SK-MEL-5 (cell line): ENCODE data around the gene OSM. TPM values are rescaled to one million over a fixed set of nuclear protein-coding genes. Genes with fewer than 3 reads are reported as not detected.
A peak's percentile ranks its signal among the peaks of the same experiment; 100 is the strongest.

Experiments used
- DNase-seq: peaks from one replicate; pipeline ENCODE4 v3.0.0-alpha.2; 2016; ENCODE audit warnings: low read depth, low spot score
- in situ Hi-C: cut with HindIII; loops from 2 replicates; pipeline ENCODE4 v1.10.0; 2016; ENCODE audit warnings: low sequenced_read_pairs, high pct_unique_total_duplicates, low pct_unique_long_range_greater_than_20kb
- total RNA-seq: library from RNA; depleted of rRNA; stranded (reverse); fragments of >200 nt; shearing (Covaris generic); gene quantifications from 2 replicates; pipeline ENCODE4 v1.2.3, GENCODE V29; 2014

The OSM gene
- total RNA-seq, 1 experiment from 2014 or later: not detected

DNA sequence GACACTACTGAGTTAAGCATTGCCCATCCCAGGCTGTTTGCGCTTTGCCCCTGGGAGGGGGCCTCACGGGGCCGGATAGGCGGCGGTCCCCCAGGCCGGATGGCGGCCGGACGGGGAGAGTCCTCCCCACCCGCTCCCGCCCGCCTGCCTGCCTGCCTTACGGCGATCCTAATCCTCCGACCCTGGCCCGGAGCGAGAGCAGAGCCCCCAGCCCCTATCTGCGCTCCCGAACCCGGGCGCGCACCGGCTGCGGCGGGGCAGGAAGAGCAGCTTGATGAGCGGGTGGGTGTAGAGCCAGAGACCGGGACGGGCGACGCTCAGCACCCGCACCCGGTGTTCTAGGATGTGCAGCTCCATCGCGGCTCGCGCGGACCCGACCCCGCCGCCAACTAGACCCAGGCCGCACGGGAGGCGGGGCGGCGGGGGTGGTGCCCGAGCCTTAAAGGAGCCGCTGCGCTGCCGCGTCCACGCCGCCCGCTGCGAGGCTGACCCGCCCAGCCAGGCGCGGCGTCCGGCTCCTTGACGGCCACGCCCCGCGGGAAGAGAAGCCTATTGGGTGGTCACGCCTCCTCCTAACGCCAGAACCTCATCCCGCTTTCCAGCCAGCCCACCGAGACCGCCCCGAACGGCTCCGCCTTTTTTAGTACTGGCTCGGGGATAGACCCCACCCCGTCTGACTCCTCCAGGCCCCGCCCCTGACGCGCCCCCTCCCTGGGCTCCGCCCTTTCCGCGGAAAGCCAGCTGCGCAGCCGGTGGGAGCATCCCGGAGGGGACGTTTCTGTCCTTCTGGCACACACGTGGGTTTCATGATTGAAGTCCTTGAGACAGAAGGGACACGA, 22.7 kb upstream of the OSM start, which contains the start of gene CASTOR1:
Gene CASTOR1, minus strand, starts transcription at position 365 of the 839 bp plus-strand sequence. Its CDS starts 8 bp downstream, at position 357.
- in situ Hi-C loops: loop anchor here (25.0 kb wide), 1 partner anchor 98 kb away; the partner anchor contains the start of genes RNF215 and SEC14L2
- peak; percentile 99 for DNase-seq

DNA sequence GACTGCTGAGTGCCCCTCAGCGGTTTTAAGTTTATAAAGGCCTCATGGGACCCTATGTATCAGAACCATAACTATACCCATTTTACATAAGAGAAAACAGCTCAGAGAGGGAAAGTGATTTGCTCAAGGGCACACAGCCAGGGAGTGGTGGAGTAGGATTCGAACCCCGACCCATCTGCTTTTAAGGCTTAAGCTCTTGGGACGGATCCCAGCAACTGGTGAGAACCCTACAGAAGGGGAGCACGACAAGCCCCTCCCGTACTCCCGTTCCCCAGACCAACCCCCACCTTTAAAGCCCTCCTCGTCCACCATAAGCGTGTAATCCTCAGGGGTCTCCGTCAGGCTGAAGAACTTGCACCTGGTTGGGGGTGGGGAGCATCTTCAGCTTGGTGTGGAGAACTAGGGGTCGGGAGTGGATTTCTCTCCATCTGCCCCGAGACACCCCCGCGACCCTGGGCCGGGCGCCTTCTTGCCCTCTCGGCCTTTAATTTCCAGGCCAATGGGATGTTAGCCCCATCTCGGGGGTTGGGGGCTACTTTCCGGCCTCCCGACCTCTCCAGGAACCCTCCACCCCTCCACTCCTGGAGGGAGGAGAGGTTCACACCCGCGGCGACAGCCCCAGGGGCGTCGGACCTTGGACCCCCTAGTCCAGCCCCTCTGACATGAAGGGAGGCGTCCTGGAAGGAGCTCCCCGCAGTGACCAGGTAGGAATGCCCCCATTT, 21.9 kb upstream of the OSM start:
- DNase-seq: no peak
- in situ Hi-C loops: loop anchor here (25.0 kb wide), 1 partner anchor 99 kb away; the partner anchor contains the start of genes RNF215 and SEC14L2

DNA sequence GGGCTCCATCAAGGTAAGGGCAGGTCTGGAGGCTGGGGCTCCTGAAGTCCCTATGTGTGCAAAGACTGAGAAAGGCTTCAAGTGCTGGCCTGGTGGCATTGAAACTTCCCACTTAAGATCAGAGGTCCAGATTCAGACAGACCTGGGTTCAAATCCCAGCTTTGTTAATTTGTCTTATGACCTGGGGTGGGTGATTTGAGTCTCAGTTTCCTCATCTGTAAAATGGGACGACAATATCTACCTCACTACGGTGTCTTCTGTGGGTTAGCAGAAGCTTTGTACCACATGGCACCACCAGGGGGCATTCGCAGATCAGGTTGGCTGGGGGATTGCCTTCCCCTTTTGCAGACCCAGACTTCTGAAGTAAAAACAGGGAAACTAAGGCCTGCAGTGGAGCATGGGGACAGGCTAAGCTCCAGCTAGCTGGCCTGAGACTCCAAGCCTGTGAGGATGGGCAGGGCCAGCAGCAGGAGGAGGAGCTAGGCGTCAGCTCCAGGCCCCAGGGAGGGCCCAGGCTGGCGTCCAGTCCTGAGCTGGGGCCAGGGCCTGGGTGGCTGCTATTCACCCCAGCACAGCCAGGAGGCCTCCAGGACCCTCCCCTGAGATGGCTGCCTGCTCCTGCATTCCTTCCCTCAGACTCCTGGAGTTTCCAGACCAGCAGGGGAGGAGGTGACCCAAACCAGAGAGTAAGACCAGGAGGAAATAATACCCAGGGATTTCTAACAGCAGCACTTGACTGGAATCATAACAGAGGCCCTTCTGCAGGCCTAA, 21.2 kb upstream of the OSM start:
- peak; percentile 90 for DNase-seq
- in situ Hi-C loops: loop anchor here (25.0 kb wide), 1 partner anchor 99 kb away; the partner anchor contains the start of genes RNF215 and SEC14L2

DNA sequence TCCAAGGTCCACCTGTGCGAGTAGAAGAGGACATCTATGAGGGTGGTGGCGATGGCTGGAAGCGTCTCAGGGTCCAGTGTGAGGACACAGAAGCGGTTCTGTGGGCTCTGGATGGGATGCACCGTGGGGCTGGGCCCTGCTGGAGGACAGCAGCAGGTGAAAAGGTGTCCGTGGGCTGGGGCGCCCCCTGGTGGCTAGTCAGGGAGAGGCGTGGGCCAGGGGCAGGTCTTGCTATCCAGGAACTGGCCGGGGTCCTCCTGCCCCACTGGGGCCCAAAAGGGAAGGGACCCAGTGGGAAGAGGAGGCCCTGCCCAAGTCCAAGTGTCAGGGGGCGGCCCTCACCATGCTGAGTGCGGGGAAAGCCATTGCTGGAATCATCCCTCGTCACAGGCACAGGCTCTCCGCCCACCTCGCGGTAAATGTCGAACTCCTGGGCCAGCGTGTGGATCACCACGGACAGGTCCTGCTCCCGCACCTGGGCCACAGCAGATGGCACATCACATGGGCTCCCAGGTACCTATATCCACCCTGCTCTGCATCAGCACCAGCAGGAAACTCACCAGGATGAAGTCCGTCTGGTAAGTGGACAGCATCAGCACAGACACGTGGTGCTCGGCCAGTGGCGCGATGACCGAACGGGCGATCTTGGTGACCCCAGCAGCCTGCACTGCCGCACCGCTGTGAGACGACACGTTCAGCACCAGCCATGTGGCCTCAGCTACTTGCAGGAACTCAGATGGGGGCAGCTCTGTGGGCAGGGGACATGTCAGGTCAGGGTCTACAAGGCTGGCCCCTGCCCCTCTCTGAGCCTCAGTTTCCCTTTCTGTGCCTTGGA, 20.4 kb upstream of the OSM start:
- peak; percentile 74 for DNase-seq
- in situ Hi-C loops: loop anchor here (25.0 kb wide), 1 partner anchor 100 kb away; the partner anchor contains the start of genes RNF215 and SEC14L2

DNA sequence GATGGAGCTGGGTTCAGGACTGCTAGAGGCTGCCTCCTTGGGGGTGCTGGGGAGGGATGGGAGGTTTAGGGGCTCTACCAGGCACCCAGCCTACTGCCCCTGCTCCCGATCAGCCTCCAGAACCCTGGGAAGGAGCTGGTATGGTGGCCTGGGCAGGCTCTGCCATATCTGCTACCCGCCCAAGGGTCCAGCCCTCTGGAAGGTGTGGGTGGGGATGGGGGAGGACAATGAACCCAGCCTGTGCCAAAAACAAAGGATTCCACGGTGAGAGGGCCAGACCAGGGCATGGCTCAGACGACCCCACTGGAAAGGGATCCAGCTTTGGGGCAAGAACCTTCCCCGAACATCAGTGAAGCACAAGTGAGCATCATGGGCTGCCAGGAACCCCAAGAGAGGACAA, 19.7 kb upstream of the OSM start:
- in situ Hi-C loops: loop anchor here (25.0 kb wide), 1 partner anchor 101 kb away; the partner anchor contains the start of genes RNF215 and SEC14L2
- no peak for DNase-seq

DNA sequence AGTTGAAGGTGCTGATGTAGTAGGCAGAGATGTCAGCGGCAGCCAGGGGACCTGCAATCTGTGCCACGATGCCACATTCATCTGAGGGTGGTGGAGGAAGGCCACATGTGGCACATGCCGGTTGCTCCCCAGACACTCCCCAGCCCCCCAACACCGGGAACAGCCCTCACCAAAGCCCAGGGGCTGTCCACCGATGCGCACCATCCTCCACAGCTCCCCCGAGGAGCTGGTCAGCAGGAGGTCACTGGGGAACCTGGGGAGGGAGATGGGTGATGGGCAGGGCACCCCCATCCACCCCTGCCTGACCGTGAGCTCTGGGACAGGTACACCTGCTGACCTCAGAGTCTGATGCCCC, 19.2 kb upstream of the OSM start:
- no peak for DNase-seq
- in situ Hi-C loops: loop anchor here (25.0 kb wide), 1 partner anchor 101 kb away; the partner anchor contains the start of genes RNF215 and SEC14L2

DNA sequence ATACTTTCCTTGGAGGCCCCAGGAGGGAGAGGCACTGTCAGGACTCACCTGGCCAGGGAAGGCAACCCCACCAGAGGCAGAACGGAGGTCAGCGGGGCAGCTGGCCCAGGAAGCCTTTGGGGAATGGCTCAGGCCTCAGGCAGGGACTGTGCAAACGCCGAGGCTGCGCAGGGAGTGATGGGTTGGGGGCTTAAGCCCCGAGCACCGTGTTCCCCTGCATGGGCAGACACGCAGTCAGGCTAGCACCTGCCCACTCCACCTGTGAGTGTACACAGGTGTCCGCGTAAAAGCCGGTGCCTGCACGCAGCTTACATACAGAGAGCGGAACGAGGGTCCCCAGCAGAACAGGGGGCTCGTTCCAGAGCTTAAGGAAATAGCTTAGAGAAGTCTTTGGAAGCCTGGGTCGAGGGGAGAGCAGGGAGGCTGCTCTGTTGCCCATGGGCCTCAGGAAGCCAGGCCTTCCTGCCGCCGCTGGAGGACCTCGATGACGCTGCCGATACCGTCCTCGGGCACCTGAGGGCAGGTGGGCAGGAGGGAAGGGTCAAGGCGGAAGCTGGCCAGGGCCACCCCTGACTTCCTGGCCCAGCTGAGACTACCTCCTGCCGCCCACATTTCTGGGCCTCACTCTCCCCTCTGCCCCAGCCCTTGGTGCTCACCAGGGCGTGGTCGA, 18.7 kb upstream of the OSM start:
- in situ Hi-C loops: loop anchor here (25.0 kb wide), 1 partner anchor 102 kb away; the partner anchor contains the start of genes RNF215 and SEC14L2
- no peak for DNase-seq

DNA sequence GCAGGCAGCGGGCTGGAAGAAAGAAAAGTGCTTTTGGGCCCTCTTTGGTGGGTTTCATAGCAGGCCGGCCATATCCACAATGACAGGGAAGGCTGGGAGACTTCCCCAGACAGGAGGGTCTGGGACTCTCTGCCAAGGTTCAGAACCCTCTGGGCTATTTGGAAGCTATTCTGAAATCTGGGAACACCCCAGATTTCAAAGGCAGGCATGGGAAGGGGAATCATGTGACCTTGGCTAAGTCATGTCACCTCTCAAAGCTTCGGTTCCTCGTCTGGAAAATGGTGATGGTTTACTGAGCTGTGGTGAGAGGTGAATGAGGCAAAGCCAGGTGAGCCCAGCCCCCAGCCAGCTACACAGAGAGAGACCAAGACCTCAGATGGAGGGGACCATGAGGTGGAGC, 18.0 kb upstream of the OSM start:
- DNase-seq: no peak
- in situ Hi-C loops: loop anchor here (25.0 kb wide), 1 partner anchor 103 kb away; the partner anchor contains the start of genes RNF215 and SEC14L2

DNA sequence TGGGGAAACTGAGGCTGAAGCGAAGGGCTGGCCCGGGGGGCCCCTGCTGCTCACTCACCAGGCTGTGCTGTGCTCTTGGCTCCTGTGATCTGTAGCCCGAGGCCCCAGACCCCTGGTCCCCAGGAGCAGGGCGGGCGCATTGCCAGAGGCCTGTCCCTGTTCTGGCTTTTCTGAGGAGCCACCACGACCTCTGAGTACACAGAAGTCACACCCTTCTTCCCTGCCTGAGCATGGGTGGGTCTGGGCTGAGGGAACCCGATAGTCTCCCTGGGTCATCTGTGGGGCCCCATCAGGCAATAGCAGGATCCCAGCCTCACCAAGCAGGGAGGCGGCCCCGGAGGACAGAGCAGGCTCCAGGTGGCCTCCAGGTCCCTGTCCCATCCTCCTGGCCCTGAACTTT, 17.5 kb upstream of the OSM start:
- no peak for DNase-seq
- in situ Hi-C loops: loop anchor here (25.0 kb wide), 1 partner anchor 103 kb away; the partner anchor contains the start of genes RNF215 and SEC14L2

DNA sequence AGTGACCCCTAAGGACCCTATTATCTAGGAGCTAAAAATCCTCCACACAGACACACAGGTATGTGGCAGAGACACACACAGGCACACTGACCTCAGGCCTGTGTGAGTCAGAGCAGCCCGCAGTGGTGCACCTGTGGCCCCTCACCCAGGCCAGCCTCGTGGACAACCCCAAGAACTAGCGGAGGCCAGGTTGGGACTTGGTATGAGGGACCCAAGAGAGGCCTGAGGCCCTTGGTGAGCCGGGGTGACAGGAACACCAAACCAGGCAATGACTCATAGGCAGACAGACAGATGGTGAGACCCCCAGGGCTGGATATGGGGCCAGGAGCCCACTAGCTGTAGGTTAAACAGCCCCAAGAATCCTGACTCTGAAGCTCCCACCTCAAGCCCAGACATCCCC, 16.7 kb upstream of the OSM start:
- DNase-seq: no peak
- in situ Hi-C loops: loop anchor here (25.0 kb wide), 1 partner anchor 104 kb away; the partner anchor contains the start of genes RNF215 and SEC14L2

DNA sequence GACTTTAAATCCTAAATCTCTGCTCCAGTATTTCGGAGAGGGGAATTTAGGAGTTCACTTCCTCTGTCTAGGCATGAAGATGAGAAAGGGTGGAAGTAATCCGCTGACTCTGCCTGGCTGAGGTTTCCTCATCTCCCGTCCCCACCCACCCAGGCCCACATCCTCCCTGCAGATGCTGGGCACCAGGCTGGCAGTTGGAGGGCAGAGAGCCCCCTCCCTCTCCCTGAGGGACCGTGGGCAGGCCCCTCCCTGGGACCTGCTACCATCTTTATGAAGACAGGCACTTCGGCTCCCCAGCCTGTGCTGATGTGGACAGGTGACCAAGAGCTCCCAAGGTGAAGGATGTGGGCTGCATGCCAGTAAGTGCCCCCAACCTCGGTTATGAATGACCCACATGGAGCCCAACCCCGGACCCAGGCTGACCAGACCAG, 16.0 kb upstream of the OSM start:
- no peak for DNase-seq
- in situ Hi-C loops: loop anchor here (25.0 kb wide), 1 partner anchor 105 kb away; the partner anchor contains the start of genes RNF215 and SEC14L2

DNA sequence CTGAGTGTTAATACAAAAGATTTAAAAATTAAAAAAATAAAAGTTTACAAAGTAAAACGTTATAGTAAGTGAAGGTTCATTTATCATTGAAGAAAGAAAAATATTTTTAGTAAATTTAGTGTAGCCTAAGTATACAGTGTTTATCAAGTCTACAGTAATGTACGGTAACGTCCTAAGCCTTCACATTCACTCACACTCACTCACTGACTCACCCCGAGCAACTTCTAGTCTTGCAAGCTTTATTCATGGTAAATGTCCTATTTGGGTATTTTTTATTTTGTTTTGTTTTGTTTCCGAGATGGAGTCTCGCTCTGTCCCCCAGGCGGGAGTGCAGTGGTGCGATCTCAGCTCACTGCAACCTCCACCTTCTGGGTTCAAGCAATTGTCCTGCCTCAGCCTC, 13.9 kb upstream of the OSM start:
- no peak for DNase-seq
- in situ Hi-C loops: loop anchor here (25.0 kb wide), 1 partner anchor 107 kb away; the partner anchor contains the start of genes RNF215 and SEC14L2

DNA sequence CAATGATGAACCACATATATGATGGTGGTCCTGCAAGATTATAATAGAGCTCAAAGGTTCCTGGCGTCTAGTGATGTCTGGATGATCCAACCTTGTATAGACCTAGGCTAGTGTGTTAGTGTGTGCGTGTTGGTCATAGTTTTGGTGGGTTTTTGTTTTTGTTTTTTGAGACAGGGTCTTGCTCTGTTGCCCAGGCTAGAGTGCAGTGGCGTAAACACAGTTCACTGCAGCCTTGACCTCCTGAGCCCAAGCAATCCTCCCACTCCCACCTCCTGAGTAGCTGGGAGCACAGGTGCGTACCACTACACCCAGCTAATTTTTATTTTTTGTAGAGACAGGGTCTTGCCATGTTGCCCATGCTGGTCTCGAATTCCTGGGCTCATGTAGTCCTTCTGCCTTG, 13.3 kb upstream of the OSM start:
- in situ Hi-C loops: loop anchor here (25.0 kb wide), 1 partner anchor 107 kb away; the partner anchor contains the start of genes RNF215 and SEC14L2

DNA sequence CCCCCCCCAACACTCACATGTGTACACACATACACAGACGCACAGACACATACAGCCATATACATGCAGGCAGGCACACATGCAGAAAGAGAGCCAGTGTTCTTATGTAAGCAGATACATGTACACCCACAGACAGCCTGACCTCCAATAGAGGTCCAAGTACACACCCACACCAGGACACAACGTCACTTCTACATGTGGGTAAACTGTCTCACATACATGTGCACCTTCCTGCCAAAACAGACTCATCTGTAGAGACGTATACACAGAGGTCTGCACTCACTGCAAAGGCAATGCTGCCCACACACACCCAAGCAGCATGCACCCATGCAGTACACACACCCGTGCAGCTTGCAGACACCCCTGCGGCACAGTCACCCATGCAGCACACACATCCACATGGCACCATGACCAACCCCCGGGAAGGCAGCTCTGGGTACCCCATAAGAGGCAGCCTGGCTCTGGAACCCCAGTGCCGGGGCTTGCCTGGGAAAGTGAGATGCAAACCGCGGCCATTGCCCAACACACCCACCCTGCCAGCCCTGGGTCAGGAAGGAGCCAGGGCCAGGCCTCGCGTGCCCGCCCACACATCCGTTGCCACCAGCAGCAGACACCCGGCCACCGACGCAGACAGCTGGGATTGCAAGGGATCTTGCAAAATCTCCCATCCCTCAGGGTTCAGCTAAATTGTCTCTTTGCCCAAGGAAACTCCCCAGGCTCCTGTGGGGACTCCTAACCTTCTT, 12.6 kb upstream of the OSM start:
- no peak for DNase-seq
- in situ Hi-C loops: loop anchor here (25.0 kb wide), 1 partner anchor 108 kb away; the partner anchor contains the start of genes RNF215 and SEC14L2

More for the DNA sequence above, 13.3 kb upstream of the OSM start:
- no peak for DNase-seq
